Retinal pigment epithelial cell (primary cell): ENCODE measurements around the gene BBC3.

ENCODE experiments used
- DNase-seq: peaks from one replicate; pipeline ENCODE4 v3.0.0-alpha.2; 2010; ENCODE audit warnings: low read depth
- H3K4me3 ChIP-seq: 2 replicates; pipeline ENCODE4 v1.5.1; 2011; ENCODE audit warnings: mild to moderate bottlenecking, low read length, control low read depth, moderate library complexity
- CTCF ChIP-seq: conservative IDR thresholded peaks from 2 replicates; pipeline ENCODE4 v1.5.1; 2011; ENCODE audit warnings: low read depth, low read length, control low read depth, inconsistent platforms

Gene BBC3

GRCh38 chr19:47273313-47274070, 42.5 kb upstream of the BBC3 start:
- H3K4me3 ChIP-seq, result peak overlapping the region; percentile 77
- peak; percentile 84 for DNase-seq
- no peak for TF ChIP-seq CTCF

GRCh38 chr19:47272448-47273312, 41.7 kb upstream of the BBC3 start:
- H3K4me3 ChIP-seq, result peak overlapping the region; percentile 77
- TF ChIP-seq CTCF, result peak; percentile 11
- DNase-seq, result peak; percentile 81

- no peak for DNase-seq
- no peak overlapping the region for H3K4me3 ChIP-seq
- TF ChIP-seq CTCF, result no peak
Observed at GRCh38 chr19:47271949-47272348, 41.0 kb upstream of the BBC3 start.

GRCh38 chr19:47270408-47270807, 39.4 kb upstream of the BBC3 start:
- H3K4me3 ChIP-seq, result no peak overlapping the region
- no peak for TF ChIP-seq CTCF
- DNase-seq, result no peak

- DNase-seq, result no peak
- no peak overlapping the region for H3K4me3 ChIP-seq
- TF ChIP-seq CTCF, result no peak
Observed at GRCh38 chr19:47269596-47269995, 38.6 kb upstream of the BBC3 start.

GRCh38 chr19:47268028-47268427, 37.0 kb upstream of the BBC3 start:
- TF ChIP-seq CTCF, result no peak
- no peak overlapping the region for H3K4me3 ChIP-seq
- DNase-seq, result no peak

- no peak overlapping the region for H3K4me3 ChIP-seq
- no peak for DNase-seq
- TF ChIP-seq CTCF, result no peak
Observed at GRCh38 chr19:47267350-47267759, 36.4 kb upstream of the BBC3 start.
